HG02759 (cell line): Measurements from ENCODE around the gene USP24.
"Not testable (repeated sequence)": the region's sequence is repeated elsewhere in the genome, so short reads cannot be mapped to it uniquely, and the experiment has no call there.

Source experiments
- ATAC-seq: cut with Tn5 transposase; IDR thresholded peaks from one replicate; pipeline ENCODE4 v1.9.1; 2021; ENCODE audit warnings: mild to moderate bottlenecking, moderate library complexity; ENCODE audit not compliant: unreplicated experiment

USP24 gene

DNA sequence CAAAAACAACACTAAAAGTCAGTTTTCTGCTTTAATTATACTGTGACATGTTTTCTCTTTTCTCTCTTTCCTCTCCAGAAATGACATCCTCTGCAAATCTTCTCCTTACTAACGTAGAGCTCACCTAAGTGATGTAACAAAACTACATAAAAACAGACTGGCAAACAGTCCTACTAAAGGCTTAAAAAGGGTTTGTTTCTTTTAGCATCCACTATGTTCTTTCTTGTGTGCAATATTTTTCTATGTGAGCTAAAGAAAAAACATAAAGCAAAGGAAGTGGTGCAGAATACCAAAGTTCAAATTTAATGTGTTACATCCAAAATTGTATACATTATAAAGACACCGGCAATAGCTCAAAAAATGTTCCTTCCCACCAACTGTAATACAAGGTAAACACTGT, 14.5 kb downstream of the USP24 start:
- no peak for ATAC-seq

DNA sequence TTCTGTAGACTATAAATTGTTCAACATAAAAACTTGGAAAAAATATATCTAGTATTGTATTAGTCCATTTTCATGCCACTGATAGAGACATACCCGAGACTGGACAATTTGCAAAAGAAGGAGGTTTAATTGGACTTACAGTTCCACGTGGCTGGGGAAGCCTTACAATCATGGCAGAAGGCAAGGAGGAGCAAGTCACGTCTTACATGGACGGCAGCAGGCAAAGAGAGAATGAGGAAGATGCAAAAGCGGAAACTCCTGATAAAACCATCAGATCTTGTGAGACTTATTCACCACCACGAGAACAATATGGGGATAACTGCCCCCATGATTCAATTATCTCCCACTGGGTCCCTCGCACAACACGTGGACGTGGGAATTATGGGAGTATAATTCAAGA, 15.4 kb downstream of the USP24 start:
- ATAC-seq: not testable (repeated sequence)

DNA sequence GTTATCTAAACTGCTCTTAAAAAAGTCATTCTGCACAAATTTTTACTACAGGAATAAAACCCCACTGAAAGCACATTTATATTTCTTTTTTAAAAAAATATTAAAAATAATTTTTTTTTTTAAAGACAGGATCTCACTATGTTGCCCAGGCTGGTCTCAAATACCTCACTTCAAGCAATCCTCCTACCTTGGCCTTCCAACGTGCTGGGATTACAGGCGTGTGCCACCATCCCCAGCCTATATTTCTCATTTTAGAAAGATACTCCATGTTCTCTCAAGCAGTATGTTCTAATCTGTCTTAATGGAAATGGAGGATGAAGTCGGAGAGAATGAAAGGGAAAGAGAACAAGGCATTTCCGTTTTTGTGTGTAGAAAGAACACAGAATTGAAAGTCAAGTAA, 17.1 kb downstream of the USP24 start:
- no peak for ATAC-seq

DNA sequence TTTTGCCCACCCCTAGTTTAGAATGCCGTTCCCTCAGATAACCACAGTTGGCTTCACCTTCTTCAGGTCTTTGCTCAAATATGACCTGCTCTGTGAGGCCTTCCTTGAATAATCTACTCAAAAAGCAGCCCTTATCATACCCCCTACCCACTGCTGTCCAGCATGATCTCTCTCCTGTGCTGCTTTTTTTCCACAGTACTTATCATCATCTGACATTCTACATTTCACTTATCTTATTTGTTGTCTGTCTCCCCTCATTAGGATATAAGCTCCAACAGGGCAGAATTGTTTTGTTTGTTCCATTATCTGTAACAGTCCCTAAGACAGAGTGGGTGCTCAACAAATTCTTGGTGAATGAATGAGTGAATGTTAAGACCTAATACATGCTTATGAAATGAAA, 18.1 kb downstream of the USP24 start:
- ATAC-seq: no peak

DNA sequence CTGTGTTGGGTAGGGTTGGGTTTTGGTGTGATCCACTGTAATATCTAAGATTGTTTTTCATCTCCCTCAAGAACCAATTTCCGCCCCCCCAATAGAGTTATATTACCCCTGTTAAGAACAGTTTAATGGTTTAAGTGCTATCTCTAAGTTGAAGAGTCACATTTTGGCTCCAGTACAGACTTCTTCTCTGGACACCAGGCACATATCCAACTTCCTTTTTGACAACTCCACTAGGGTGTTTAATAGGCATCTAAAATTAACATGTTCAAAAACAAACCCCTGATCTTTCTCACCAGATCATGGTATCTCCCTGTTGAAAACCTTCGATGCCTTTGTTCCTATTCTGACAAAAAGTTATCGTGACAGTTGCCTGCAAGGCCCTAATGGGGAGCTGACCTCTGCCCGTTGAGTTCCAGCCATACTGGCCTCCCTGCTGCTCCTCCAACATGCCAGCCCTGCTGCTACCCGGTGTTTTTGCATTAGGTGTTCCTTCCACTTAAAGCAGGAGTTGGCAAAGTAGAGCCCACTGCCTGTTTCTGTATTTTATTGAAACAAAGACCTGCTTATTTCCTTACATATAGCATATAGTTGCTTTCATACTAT, 18.6 kb downstream of the USP24 start:
- ATAC-seq: no peak

DNA sequence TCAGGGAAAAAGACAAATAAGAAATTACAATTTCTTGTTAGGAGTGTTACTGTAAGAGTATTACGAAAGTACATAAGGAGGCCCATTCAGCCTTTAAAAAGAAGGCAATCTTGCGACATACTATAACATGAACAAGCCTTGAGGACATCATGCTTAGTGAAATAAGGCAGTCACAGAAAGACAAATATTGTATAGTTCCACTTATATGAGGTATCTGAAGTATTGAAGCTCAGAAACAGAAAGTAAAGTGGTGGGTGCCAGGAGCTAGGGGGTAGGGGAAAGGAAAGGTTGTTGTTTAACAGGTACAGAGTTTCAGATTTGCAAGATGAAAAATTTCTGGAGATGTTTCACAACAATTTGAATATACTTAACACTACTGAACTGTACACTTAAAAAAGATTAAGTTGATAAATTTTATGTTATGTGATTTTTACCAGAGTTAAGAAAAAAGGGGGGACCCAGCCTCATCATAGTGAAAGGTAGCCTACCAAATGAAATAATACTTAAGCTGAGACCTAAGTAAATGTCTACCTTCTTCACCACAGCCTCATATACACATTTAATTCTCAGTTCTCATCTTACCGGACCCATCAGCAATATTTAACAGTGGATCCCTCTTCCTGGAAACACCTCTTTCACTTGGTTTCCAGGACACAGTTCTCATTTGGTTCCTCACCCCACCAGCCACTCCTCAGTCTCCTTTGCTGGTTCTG, 19.5 kb downstream of the USP24 start:
- ATAC-seq: no peak

DNA sequence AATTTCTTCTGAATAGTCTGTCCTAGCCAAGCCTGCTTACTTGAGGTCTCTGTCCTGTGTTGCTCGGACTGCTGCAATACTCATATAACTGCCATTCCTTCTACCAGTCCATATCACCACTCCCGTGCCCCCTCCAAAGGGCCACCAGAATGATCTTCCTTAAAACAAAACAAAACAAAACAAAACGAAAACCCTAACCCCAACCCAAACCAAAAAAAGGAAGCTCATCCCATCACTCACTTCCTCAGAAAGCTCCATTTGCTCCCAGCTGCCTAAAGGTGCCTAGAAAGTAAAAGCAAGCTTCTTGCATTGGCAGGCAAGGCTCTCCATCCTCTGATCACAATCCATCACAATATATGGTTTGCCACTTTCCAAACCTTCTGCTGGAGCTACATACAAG, 20.3 kb downstream of the USP24 start:
- no peak for ATAC-seq

DNA sequence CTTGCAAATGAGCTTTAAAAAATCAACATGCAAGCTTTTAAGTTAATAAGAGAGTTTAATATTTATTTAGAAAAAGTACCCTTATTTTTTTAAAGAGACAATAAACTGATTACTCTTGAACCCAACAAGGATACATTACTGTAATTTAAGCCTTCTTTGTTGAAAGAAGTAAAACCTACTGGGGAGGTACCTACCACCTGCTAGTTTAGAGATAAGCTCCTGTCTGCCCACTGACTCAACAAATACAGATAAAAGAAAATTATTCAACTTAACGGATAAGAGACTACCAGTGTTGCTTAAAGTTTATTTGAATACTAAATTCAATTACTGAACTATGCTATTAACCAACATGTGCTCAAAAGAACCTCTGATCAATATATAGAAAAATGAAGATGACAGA, 23.1 kb downstream of the USP24 start:
- ATAC-seq: no peak

DNA sequence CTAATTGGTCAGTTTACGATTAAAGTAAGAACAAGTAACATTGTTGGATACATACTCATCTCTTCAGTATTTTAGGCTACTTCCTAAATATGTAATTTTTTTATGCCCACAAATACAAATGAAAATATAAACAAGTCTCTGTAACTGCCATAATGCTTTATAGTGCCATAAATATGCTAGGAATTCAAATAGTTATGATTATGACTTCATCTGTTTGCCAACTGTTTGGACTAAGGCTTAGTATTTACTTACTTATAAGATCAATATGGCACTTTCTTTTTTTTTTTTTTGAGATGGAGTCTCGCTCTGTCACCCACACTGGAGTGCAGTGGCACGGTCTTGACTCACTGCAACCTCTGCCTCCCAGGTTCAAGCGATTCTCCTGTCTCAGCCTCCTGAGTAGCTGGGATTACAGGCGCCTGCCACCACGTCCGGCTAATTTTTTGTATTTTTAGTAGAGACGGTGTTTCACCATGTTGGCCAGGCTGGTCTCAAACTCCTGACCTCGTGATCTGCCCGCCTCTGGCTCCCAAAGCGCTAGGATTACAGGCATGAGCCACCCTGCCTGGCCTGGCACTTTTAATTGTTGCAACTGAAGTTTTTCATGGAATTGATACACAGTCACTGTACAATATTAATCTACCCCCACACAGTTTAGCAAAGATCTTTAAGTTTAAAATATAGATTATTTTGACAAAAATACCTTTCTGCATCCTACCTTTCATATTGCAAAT, 23.8 kb downstream of the USP24 start:
- not testable (repeated sequence) for ATAC-seq

DNA sequence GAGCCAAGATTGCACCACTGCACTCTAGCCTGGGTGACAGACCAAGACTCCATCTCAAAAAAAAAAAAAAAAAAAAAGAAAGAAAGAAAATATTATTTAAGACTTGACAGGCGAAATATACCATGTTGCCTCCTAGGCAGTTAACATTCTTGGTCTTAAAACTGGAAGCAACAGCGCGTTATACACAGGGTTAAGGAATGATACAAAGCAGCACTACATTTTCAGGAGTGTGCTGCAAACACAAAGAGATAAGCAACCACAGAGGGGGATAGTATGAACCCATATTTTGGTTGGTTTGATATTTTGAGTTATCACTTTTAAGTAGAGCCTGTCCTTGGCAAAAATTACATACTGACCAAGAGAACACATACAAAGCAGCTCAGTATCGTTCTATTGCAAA, 25.1 kb downstream of the USP24 start:
- no peak for ATAC-seq

DNA sequence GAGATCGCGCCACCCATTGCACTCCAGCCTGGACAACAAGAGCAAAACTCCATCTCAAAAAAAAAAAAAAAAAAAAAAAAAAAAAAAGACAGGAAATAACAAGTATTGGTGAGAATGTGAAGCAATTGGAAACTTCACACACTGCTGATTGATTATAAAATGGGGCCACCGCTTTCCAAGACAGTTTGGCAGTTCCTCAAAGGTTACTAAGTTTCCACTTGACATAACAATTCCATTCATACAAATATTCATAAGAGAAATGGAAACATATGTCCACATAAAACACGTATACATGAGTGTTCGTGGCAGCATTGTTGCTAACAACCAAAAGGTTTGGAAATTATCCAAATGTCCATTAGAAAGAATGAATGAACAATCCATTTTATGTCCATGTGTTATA, 26.3 kb downstream of the USP24 start:
- ATAC-seq: no peak

DNA sequence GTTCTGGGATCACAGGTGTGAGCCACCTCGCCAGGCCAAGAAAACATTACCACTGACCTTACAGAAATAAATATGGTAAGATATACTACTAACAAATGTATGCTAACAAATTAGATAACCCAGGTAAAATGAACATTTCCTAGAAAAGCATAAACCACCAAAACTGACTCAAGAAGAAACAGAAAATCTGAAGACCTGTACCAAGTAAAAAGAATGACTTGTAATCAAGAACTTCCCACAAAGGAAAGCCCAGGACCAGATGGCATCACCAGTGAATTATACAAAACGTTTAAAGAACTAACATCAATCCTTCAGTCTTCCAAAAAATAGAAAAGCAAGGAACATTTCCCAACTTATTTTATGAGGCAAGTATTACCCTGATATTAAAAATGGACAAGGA, 29.3 kb downstream of the USP24 start:
- no peak for ATAC-seq

DNA sequence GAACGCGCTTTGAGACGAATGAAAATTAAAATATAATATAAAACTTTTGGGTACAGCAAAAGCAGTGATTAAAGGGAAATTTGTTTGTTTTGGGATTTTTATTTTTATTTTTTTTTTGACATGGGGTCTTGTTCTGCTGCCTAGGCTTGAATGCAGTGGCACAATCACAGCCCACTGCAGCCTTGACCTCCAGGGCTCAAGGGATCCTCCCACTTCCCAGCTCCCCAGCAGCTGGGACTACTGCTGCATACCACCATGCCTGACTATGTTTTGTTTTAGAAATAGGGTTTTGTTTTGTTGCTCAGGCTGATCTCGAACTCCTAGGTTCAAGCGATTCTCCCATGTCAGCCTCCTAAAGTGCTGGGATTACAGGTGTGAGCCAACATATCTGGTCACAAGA, 30.3 kb downstream of the USP24 start:
- ATAC-seq: no peak

DNA sequence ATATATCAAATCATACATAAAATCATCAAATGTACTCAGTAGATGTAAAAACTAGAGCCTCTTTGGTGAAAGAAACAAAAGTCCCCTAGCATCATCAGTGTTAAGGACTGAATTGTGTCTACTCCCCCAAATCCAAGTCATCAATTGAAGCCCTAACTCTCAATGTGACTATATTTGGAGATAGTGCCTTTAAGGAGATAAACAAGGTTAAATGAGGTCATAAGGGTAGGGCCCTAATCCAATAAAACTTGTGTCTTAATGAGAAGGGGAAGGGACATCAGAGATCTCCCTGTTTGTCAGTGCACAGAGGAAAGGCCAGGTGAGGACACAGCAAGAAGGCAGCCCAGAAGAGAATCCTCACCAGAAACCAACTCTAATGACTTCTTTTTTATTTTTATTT, 33.5 kb downstream of the USP24 start:
- ATAC-seq: no peak

DNA sequence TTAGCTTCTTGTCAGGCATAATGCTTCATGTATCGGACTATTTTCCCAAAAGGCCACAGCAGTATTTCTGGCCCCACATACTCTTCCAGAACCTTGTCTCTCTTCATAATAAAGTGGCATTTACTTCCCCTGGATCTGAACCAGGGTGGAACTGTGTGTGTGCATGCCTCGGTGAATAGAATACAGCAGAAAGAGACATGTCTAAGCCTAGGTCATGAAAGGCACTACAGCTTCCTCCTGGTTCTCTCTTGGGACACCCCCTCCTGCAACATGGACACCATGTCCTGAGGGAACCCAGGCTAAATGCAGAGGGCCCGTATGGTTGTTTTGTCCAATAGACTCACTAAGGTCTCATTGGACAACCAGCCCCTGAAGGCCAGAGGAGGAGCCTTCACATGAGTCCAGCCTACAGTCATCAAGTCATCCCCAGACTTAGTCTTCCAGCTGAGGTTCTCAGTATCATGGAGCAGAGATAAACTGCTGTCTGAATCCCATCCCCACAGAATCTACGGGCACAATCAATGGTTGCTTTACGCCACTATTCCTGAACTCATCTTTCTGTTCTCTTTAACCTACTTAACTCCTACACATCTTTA, 35.0 kb downstream of the USP24 start:
- no peak for ATAC-seq

DNA sequence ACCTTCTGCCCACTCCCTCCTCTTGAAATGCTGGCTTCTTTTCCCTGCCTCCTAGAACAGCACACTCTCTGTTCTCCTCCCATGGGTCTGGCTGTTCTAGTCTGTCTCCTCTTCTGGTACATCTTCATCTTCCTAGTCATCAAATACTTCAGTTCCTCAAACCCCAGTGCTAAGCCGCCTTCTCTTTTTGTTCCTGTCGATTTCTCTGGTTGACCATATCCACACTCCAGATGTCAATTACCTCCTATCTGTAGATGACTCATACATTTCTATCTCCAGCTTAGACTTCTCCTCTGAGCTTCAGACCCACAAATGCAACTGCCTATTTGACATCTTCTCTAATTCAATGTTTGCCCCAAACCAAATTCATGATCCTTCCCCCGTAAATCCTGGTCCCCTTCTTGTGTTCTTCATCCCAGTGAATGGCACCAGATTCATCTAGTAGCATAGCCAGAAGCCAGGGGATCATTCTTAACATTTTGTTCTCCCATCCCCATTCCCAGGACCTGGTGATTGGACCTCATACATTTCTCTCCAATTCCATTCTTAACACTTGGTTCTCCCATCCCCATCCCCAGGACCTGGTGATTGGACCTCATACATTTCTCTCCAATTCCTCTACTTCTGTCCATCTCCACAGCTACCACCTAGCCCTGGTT, 35.9 kb downstream of the USP24 start:
- ATAC-seq: no peak

DNA sequence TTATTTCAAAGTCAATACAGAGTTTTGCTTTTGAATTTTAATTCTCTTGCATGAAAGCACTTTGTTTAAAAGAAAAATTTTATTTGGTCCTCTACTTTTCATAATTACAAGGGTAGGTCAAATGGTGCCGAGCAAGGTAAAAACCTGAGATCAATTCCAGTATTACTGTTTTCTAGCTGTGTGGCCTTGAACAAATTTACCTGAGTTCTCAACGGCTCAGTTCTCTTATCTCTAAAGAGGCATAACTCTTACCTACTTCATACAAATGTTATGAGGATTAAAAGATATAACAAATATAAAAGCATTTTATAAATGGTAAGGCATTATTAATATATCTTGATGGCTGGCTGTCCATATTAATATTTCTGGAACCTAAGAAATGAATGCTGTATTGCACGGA, 42.5 kb downstream of the USP24 start:
- ATAC-seq: no peak

DNA sequence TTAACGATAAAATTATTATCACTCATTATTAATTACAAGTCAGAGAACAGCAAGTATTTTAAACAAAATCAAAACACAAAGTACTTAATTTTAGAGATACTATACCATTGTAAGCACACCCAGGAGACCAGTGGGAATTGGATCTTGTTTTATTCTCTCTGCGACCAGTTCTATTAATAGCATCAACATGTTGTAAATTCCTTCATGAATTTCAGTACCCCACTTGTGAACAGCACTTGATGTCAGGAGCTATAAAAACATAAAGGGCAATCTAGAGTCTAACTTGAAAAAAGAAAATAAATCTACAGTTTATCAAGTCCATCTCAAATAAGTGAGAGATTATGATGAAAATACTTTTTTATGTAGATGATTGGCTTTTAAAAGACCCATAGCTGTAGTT, 42.9 kb downstream of the USP24 start:
- ATAC-seq: no peak

DNA sequence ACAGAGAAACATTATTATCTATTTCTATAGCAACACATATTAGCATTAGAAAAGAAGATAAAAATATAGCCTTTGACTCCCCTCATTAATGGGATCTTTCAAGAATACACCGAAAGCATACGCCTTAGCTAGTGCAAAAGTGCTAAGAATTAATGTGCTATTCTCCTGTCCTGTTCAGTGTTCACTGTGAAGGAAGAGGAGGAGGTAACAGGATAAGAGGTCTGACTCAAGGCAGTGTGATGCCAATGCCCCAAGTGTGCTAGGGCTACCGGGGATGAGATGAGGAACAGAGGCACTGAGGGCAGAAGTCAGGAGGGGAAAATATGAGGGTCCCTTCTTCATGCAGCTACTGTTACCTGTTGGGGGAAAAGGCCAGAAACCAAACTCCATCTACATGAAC, 43.5 kb downstream of the USP24 start:
- ATAC-seq: no peak

DNA sequence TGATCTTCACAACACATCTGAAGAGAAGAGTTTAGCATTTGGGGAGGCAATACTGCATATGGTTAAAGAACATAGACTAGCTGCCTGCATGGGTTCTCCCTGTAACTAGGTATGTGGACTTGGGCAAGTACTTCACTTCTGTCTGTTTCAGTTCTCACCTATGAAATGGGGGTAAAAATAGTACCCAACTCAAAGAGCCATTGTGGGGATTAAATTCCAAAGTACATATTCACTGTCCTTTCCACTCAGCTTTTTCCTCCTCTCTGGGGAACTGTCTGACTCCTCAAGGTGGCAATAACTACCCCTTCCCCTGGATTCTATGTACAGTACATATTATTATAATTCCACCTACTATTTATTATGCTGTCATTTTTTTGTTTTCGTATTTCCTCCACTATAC, 44.7 kb downstream of the USP24 start:
- ATAC-seq: no peak

DNA sequence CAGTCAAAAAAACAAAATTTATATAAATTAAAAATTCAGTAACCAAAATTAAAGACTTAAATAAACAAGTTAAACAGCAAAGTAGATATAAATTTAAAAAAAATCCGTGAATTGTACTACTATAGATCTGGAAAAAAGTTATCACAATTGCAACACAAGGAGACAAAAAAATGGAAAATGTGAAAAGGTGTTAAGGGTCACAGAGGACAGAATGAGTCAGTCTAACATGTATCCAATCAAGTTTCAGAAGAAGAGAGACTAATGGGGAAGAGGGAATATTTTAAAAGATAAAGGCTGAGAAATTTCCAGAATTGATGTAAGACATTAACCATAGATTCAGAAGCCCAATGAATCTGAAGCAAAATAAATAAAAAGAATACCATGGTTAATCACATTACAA, 46.0 kb downstream of the USP24 start:
- ATAC-seq: no peak
